Measurements from ENCODE around the gene IPO8. TPM values are rescaled to one million over a fixed set of nuclear protein-coding genes. Genes with fewer than 3 reads are reported as not detected.
A peak's percentile ranks its signal among the peaks of the same experiment; 100 is the strongest.

The IPO8 gene
- total RNA-seq = 10 to 100 TPM; 36.0 to 41.5 TPM

DNA sequence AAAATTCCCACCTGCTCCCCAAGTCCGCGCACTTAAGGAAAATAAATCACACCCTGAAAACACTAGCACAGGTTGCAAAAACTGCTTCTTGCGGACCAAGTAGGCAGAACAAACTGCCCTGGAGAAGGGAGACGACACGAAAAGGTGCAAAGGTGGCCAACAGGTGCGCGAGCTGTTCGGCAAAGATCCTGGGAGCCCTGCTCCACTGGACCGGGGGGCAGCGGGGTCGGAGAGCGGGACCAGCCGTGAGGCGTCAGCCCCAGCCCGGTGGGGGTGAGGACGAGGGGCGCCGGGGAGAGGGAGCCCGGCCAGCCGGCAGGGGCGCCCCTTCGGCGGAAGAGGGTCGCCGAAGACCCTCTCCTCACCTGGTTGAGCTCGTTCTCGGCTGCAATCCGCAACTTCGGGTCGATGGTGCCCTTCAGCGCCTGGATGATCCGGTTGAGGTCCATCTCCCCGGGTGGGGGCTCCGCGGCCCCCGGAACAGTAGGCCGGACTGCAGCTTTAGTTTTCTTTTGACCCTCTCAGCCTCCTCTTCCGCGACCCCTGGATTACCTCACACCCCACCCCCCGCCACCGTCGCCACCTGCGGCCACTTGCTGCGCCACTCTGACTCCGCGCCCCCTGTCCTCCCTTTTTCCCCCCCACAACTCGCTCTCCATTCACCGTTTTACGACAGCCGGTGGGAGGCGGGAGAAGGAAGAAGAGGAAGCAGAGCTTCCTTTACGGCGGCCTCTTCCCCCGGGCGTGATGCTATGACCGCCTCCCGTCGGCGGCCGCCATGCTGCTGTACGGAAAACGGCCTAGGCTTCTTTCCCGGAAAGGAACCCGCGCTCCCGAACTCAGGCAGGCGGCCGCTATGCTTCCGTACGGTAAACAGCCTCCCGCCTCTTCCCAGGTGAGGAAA, at the start of gene IPO8:
Gene IPO8, minus strand, starts transcription at position 671 of the 904 bp plus-strand sequence. Its CDS starts 222 bp downstream, at position 449.
- Mint-ChIP-seq H3K4me3 (peak within 1 kb of the TSS; percentile 93), H3K4me1 (ENCODE audit: low read depth) (peaks cover 38% of the 10 kb centered on the region), H3K27ac (peak within 1 kb of the TSS; percentile 92), H3K36me3 (ENCODE audit: low read depth) (peaks cover 3% of the 10 kb centered on the region), H3K9me3 (no peaks in the 10 kb centered on the region), H3K27me3 (ENCODE audit: low read depth) (peaks cover 2% of the 10 kb centered on the region)
- CTCF ChIA-PET = interaction anchor here (0.6 to 2.2 kb wide), 11 partner anchors 10 to 136 kb away, joined by 3 to 8 read pairs (median 3); partner anchors contain the start of gene CAPRIN2
- peak; percentile 89 for DNase-seq
- intact Hi-C loops (cut with micrococcal nuclease) = loop anchor here (1.0 to 10.0 kb wide), 5 partner anchors 59 to 1314 kb away; partner anchors contain the start of genes CAPRIN2 and ERGIC2

DNA sequence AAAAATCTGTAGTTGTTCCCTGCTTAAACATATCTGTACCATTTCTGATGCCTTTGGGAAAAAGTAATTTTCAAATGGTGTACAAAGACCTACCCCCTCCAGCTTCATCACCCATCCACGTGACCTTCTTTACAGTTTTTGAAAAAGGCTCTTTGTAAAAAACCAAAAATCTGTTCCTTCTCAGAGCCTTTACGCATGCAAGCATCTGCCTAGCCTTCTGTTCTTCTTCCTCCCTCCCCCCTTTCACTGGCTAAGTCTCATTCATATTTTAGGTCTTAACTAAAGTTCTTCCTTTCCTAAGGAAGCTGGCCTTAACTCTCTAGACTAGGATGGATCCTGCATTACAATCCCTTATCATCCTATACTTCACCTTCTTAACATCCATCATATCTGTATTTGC, 48.7 kb upstream of the IPO8 start:
- no peak for DNase-seq
- intact Hi-C loops (cut with micrococcal nuclease) = no loop called here
- no peak overlapping the region for H3K27ac Mint-ChIP-seq
- no peaks in the 10 kb centered on the region for H3K9me3 Mint-ChIP-seq
- H3K36me3 Mint-ChIP-seq (ENCODE audit: low read depth) = peaks cover 22% of the 10 kb centered on the region
- no peaks in the 10 kb centered on the region for H3K27me3 Mint-ChIP-seq (ENCODE audit: low read depth)
- peaks cover 3% of the 10 kb centered on the region for H3K4me1 Mint-ChIP-seq (ENCODE audit: low read depth)
- no peak overlapping the region for H3K4me3 Mint-ChIP-seq
- CTCF ChIA-PET = interaction anchor here (1.5 to 1.9 kb wide), 2 partner anchors 9 to 10 kb away, joined by 5 read pairs; no protein-coding TSS in a partner anchor

DNA sequence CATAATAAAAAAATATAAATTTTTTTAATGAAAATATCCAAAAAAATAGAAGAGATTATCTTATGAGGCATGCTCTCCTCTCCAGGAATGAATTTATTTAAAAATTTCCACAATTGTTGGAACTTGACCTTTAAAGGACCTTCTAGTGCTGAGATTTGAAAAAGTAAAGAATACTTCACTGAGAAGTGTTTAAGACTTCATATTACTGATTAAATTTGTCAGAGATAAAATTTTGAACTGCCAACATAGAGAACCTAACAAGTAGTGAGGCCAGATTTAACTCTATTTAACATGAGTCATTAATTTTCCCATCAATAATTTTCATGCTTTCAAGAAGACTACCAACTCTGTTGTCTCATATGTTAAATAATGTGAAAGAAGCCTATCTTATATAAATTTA, 44.6 kb upstream of the IPO8 start:
- Mint-ChIP-seq H3K4me3 (no peak overlapping the region), H3K27me3 (ENCODE audit: low read depth) (no peaks in the 10 kb centered on the region), H3K4me1 (ENCODE audit: low read depth) (no peaks in the 10 kb centered on the region), H3K9me3 (peaks cover 2% of the 10 kb centered on the region), H3K27ac (no peak overlapping the region), H3K36me3 (ENCODE audit: low read depth) (peaks cover 20% of the 10 kb centered on the region)
- CTCF ChIA-PET = no interaction called here
- intact Hi-C loops (cut with micrococcal nuclease) = no loop called here
- no peak for DNase-seq

DNA sequence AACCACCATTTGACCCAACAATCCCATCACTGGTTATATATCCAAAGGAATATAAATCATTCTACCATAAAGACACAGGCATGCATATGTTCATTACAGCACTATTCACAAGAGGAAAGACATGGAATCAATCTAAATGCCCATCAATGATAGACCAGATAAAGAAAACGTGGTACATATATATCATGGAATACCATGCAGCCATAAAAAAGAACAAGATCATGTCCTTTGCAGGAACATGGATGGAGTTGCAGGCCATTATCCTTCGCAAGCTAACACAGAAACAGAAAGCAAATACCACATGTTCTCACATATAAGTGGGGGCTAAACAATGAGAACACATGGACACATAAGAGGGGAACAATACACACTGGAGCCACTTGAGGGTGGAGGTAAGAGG, 43.4 kb upstream of the IPO8 start:
- CTCF ChIA-PET = interaction anchor here (0.9 kb wide), 1 partner anchor 15 kb away, joined by 3 read pairs; no protein-coding TSS in a partner anchor
- Mint-ChIP-seq H3K4me3 (no peak overlapping the region), H3K4me1 (ENCODE audit: low read depth) (no peaks in the 10 kb centered on the region), H3K27me3 (ENCODE audit: low read depth) (no peaks in the 10 kb centered on the region), H3K36me3 (ENCODE audit: low read depth) (peaks cover 22% of the 10 kb centered on the region), H3K27ac (no peak overlapping the region), H3K9me3 (peaks cover 2% of the 10 kb centered on the region)
- DNase-seq = no peak
- intact Hi-C loops (cut with micrococcal nuclease) = no loop called here

DNA sequence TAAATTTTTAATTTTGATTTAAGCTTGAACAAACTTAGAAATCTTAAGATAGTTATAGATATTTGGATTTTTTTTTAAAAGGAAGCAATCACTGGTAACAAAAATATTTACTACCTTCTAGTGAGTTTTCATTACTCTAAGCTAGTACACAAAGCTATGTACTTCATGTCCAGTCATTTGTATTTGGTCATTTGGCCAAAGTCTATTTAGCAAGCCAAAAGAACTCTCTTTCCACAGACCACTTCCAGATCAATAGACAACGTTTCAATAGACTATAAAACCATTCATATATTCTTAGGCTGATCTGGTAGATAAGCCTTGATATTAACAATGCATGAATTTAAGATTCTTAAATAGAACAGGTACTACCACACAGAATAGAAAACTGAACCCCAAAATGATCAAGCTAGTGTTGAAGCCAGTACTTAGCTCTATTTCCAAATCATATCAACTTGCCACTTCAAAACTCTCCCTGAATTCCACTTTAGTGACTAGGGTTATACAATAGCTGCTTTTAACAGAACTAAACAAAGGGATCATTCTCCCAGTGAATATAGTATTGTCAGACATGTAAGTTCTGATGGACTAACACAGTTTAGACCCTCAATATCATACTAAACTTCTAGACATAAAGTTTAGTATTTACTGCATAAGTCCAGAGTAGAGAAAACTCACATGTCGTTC, 37.4 kb upstream of the IPO8 start:
- intact Hi-C loops (cut with micrococcal nuclease) = no loop called here
- Mint-ChIP-seq H3K36me3 (ENCODE audit: low read depth) (peaks cover 20% of the 10 kb centered on the region), H3K27ac (no peak overlapping the region), H3K4me3 (no peak overlapping the region), H3K9me3 (no peaks in the 10 kb centered on the region), H3K27me3 (ENCODE audit: low read depth) (no peaks in the 10 kb centered on the region), H3K4me1 (ENCODE audit: low read depth) (no peaks in the 10 kb centered on the region)
- CTCF ChIA-PET = interaction anchor here (0.9 kb wide), 1 partner anchor 112 kb away, joined by 4 read pairs; no protein-coding TSS in a partner anchor
- no peak for DNase-seq

DNA sequence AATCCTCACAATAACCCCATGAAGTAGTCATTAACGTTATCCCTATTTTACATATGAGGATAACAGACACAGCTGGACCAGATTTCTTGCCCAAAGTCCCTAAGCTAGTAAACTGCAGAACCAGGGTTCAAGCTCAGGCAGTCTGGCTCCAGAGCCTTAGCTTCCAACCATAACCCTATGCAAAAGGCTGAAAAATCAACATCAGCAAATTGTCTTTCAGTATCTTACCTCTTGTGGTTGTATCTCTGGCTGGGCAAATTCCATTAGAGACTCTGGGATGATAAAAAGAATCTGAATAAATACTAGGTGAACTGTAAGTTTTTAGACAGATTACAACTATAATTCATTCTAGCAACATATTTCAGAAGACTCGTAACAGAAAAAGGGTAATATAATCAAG, 34.3 kb upstream of the IPO8 start:
- H3K9me3 Mint-ChIP-seq = no peaks in the 10 kb centered on the region
- peaks cover 15% of the 10 kb centered on the region for H3K36me3 Mint-ChIP-seq (ENCODE audit: low read depth)
- CTCF ChIA-PET = no interaction called here
- DNase-seq = no peak
- no peaks in the 10 kb centered on the region for H3K27me3 Mint-ChIP-seq (ENCODE audit: low read depth)
- intact Hi-C loops (cut with micrococcal nuclease) = no loop called here
- no peak overlapping the region for H3K27ac Mint-ChIP-seq
- H3K4me3 Mint-ChIP-seq = no peak overlapping the region
- no peaks in the 10 kb centered on the region for H3K4me1 Mint-ChIP-seq (ENCODE audit: low read depth)

DNA sequence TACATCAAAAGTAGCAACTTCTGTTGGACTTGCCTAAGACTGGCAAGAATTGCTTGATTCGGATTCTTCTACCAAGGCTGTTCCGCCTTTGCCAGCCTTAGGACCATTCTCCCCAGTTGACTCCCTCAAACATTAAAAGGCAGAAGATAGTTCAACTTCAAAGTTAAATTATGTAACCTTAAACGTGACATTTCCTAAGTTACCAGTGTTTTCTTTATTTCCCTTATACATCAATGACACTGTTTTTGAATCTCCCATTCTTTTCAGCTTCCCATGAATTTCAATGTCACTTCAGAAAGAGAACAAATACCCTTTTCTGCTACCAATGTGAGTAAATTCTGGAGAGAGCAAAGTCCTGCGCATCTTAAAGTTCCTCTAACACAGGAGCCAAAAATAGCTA, 33.9 kb upstream of the IPO8 start:
- Mint-ChIP-seq H3K27me3 (ENCODE audit: low read depth) (no peaks in the 10 kb centered on the region), H3K27ac (no peak overlapping the region), H3K4me1 (ENCODE audit: low read depth) (no peaks in the 10 kb centered on the region), H3K9me3 (no peaks in the 10 kb centered on the region), H3K36me3 (ENCODE audit: low read depth) (peaks cover 15% of the 10 kb centered on the region), H3K4me3 (no peak overlapping the region)
- DNase-seq = no peak
- intact Hi-C loops (cut with micrococcal nuclease) = no loop called here
- CTCF ChIA-PET = no interaction called here

DNA sequence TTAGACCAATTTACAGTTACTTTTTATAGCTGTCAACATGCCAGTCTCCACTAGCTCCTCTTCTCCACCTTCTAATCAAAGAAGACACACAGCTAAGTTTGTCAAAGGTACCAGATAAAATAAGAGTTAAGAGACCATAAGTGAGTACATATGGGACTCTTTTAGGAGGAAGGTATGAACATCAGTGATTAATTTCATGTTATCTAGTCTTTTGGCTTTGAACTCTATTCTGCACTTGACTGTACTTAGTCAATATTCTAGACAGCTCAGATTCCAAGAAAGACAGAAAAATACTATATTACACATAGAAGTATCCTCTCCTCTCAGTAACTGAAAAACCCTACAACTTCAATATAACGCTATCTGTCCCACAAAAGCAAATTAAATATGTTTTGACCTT, 31.0 kb upstream of the IPO8 start:
- Mint-ChIP-seq H3K4me1 (ENCODE audit: low read depth) (no peaks in the 10 kb centered on the region), H3K27me3 (ENCODE audit: low read depth) (no peaks in the 10 kb centered on the region), H3K36me3 (ENCODE audit: low read depth) (peaks cover 23% of the 10 kb centered on the region), H3K27ac (no peak overlapping the region), H3K4me3 (no peak overlapping the region), H3K9me3 (no peaks in the 10 kb centered on the region)
- no peak for DNase-seq
- CTCF ChIA-PET = no interaction called here
- intact Hi-C loops (cut with micrococcal nuclease) = no loop called here

DNA sequence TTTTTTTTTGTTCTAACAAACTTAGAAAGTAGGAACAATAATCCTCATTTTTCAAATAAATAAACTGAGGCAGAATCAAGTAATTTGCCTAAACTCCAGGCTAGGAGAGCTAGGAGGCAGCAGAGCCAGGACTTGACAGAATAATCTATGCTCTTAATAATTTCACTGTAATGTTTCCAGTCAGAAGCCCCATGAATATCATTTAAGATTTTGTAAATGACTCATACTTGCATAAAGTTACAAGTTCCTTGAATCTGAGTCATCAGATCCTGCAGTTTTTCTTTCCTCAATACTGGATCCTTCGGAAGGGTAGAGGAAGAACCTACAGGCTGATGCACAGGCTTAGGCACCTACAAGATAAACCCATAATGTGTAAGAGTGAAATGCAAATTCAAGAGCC, 30.1 kb upstream of the IPO8 start:
- Mint-ChIP-seq H3K9me3 (no peaks in the 10 kb centered on the region), H3K4me3 (no peak overlapping the region), H3K36me3 (ENCODE audit: low read depth) (peaks cover 22% of the 10 kb centered on the region), H3K27ac (no peak overlapping the region), H3K4me1 (ENCODE audit: low read depth) (no peaks in the 10 kb centered on the region), H3K27me3 (ENCODE audit: low read depth) (no peaks in the 10 kb centered on the region)
- no peak for DNase-seq
- intact Hi-C loops (cut with micrococcal nuclease) = no loop called here
- CTCF ChIA-PET = interaction anchor here (1.3 to 1.4 kb wide), 2 partner anchors 28 to 30 kb away, joined by 3 read pairs; partner anchors contain the start of gene IPO8

DNA sequence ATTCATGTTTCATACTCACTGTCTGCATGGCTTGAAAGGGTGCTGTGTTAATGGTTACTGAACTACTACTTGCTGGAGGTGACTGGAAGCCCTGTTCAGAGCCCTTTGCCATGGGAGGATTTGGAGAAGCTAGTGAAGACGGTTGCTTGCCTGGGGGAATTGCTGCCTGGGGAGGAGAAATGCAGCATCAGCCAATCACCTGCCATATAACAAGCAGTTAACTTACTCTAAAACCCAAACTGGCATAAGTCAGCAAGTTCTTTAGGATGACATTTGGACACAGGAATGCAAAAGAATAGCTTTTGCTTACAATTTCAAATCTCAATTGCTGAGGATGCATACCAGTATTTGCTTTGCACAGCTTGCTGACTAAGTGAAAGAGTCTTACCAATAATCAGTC, 23.4 kb upstream of the IPO8 start:
- Mint-ChIP-seq H3K4me3 (no peak overlapping the region), H3K36me3 (ENCODE audit: low read depth) (peaks cover 14% of the 10 kb centered on the region), H3K9me3 (no peaks in the 10 kb centered on the region), H3K27me3 (ENCODE audit: low read depth) (no peaks in the 10 kb centered on the region), H3K4me1 (ENCODE audit: low read depth) (no peaks in the 10 kb centered on the region), H3K27ac (no peak overlapping the region)
- CTCF ChIA-PET = interaction anchor here (1.4 kb wide), 1 partner anchor 35 kb away, joined by 3 read pairs; no protein-coding TSS in a partner anchor
- no peak for DNase-seq
- intact Hi-C loops (cut with micrococcal nuclease) = no loop called here

DNA sequence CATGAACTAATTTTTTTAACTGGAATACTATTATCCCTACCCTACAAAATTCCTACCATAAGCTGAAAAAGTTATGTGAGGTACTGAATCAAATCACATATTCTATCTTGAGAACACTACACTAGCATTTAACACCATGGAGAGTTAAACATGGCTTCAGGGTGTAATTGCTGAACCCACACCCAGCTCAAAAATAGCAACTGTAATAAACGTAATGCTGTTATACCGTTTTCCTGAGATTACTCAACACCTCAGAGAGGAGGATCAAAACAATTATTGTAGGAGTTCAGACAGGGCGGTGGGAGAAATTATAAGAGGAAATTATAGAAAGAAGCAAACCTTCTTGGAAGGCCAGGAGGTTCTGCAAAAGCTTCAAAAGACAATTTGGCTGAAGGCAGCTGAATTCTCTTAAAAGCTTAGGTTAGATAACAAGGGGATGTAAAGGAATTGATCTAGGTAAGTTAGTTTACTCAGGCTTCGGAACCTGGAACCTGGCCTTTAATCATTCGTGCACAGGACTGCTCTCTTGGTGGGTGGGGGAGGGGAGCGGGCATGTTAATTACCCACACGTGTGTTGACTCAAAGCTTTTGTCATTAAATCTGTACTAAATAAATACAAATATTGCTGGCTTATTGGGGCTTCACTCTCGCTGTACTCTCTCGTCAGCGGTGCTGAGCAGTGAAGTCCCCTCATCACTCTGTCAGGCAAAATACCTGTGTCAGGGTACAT, 12.1 kb upstream of the IPO8 start:
- intact Hi-C loops (cut with micrococcal nuclease) = no loop called here
- H3K4me1 Mint-ChIP-seq (ENCODE audit: low read depth) = no peaks in the 10 kb centered on the region
- no peaks in the 10 kb centered on the region for H3K27me3 Mint-ChIP-seq (ENCODE audit: low read depth)
- no peak for DNase-seq
- no peak overlapping the region for H3K27ac Mint-ChIP-seq
- H3K36me3 Mint-ChIP-seq (ENCODE audit: low read depth) = peaks cover 8% of the 10 kb centered on the region
- CTCF ChIA-PET = no interaction called here
- no peaks in the 10 kb centered on the region for H3K9me3 Mint-ChIP-seq
- H3K4me3 Mint-ChIP-seq = no peak overlapping the region

DNA sequence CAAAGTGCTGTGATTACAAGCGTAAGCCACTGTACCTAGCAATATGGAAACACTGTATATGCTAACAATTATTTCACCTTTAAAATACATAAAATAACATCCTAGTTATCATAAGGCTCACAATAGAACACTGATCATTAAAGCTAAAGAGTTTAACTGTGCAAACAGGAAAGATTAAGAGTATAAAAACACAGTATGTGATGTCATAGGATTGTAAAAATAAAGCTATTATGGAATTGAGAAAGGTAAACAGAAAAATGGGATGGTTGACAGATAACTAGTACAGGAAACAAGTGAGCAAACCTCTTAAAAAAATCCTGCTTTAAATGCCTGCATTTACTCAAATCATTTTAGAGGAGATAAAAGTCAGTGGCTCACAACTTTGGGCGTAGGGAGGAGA, 10.8 kb upstream of the IPO8 start:
- CTCF ChIA-PET = interaction anchor here (1.1 kb wide), 1 partner anchor 11 kb away, joined by 3 read pairs; the partner anchor contains the start of gene IPO8
- Mint-ChIP-seq H3K36me3 (ENCODE audit: low read depth) (peaks cover 6% of the 10 kb centered on the region), H3K27ac (no peak overlapping the region), H3K4me3 (no peak overlapping the region), H3K9me3 (no peaks in the 10 kb centered on the region), H3K4me1 (ENCODE audit: low read depth) (no peaks in the 10 kb centered on the region), H3K27me3 (ENCODE audit: low read depth) (no peaks in the 10 kb centered on the region)
- DNase-seq = no peak
- intact Hi-C loops (cut with micrococcal nuclease) = no loop called here
